ENCODE measurements around the gene TPSD1.

TPSD1 gene

DNA sequence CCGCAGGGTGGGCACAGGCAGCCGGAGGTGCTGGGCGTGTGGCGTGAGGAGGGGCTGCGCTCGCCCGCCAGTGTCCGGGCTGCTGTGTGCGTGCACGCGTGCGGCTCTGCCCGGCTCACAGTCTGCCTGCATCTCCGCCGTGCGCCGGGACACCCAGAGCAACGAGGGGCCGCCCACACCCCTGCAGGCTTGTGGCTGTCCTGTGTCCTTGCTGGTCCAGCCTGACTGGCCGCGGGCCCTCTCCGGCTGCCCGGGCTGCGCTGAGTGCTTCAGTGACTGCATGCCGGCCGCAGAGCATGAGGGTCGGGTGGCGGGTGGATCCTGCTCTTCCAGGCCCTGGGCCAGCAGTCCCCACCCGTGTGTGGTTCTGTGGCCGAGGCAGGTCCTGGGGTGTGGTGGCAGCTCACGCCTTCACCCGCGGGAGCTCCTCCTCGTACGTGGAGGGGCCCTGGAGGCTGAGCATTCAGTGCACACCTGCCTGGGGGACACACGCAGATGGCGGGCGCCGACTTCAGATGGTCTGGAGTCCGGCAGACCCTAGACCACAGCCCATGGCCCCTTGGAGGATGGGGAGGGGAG lies 43.2 kb upstream of the TPSD1 start:
- no peak overlapping the region for H3K27ac ChIP-seq
- DNase-seq (ENCODE audit: low spot score) = no peak
- H3K4me3 ChIP-seq = no peak overlapping the region
- TF ChIP-seq, protein P1, sequence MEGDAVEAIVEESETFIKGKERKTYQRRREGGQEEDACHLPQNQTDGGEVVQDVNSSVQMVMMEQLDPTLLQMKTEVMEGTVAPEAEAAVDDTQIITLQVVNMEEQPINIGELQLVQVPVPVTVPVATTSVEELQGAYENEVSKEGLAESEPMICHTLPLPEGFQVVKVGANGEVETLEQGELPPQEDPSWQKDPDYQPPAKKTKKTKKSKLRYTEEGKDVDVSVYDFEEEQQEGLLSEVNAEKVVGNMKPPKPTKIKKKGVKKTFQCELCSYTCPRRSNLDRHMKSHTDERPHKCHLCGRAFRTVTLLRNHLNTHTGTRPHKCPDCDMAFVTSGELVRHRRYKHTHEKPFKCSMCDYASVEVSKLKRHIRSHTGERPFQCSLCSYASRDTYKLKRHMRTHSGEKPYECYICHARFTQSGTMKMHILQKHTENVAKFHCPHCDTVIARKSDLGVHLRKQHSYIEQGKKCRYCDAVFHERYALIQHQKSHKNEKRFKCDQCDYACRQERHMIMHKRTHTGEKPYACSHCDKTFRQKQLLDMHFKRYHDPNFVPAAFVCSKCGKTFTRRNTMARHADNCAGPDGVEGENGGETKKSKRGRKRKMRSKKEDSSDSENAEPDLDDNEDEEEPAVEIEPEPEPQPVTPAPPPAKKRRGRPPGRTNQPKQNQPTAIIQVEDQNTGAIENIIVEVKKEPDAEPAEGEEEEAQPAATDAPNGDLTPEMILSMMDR (IDR thresholded peaks at IDR 0.05) = no peak

- TF ChIP-seq, protein P1 (IDR thresholded peaks at IDR 0.05) = no peak
- no peak overlapping the region for H3K4me3 ChIP-seq
- no peak overlapping the region for H3K27ac ChIP-seq
- no peak for DNase-seq (ENCODE audit: low spot score)
These were observed 42.6 kb upstream of the TPSD1 start for GRCh38 chr16:1213231-1213630.

- TF ChIP-seq, protein P1 (IDR thresholded peaks at IDR 0.05) = no peak
- H3K27ac ChIP-seq = no peak overlapping the region
- no peak for DNase-seq (ENCODE audit: low spot score)
- no peak overlapping the region for H3K4me3 ChIP-seq
These were observed 42.0 kb upstream of the TPSD1 start for GRCh38 chr16:1213796-1214372.

DNA sequence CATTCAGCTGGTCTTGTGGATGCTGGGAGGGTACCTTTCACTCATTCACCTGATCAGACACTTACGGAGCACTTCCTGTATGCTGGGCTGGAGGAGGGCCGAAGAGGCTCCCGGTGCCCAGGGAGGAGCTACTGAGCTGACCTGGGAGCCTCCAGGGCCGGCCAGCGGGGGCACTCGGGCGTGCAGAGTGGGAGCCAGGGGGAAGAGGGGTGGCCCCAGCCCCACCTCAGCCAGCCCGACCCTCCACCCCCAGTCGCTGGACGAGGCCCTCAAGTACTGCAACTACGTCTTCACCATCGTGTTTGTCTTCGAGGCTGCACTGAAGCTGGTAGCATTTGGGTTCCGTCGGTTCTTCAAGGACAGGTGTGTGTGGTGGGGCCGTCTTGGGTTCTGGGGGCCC lies 41.1 kb upstream of the TPSD1 start:
- DNase-seq (ENCODE audit: low spot score) = no peak
- Histone ChIP-seq H3K27ac (no peak overlapping the region), H3K4me3 (no peak overlapping the region)
- TF ChIP-seq, protein P1 (IDR thresholded peaks at IDR 0.05) = no peak

GRCh38 chr16:1215574-1216295 lies 40.1 kb upstream of the TPSD1 start:
- TF ChIP-seq, protein P1 (IDR thresholded peaks at IDR 0.05) = no peak
- no peak for DNase-seq (ENCODE audit: low spot score)
- Histone ChIP-seq H3K4me3 (no peak overlapping the region), H3K27ac (no peak overlapping the region)

DNA sequence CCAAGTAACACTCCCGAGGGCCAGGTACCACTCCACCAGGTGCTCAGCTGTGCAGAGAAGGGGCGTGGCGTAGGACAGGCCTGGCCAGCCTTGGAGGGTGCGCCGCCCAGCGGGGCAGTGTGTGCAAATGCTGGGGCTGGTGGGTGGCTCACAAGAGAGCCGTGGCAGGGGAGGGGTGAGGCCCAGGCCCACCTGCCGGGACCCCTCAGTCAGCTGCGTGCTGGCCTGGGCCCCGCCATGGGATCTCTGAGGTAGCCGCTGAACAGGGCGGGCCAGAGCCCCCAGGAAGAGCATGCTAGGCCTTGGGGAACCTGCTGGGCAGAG lies 39.6 kb upstream of the TPSD1 start:
- no peak overlapping the region for H3K4me3 ChIP-seq
- TF ChIP-seq, protein P1 (IDR thresholded peaks at IDR 0.05) = no peak
- DNase-seq (ENCODE audit: low spot score) = no peak
- H3K27ac ChIP-seq = no peak overlapping the region
